Heart left ventricle (tissue), 16 donors: ENCODE results near the gene CCR9. TPM values are rescaled to one million over a fixed set of nuclear protein-coding genes. Genes with fewer than 3 reads are reported as not detected.

Source experiments
- ATAC-seq, 4 donors: fragments of 200-7000 bp; cut with Tn5 transposase; one replicate each; pipeline ENCODE4 v1.9.1; 2020 to 2022; ENCODE audit warnings: moderate library complexity in 4 of 4, mild to moderate bottlenecking in 3 of 4, moderate number of reproducible peaks in 1 of 4
- DNase-seq, 5 donors: peaks; one replicate each; pipeline ENCODE4 v3.0.0-alpha.2; 2020
- H3K27ac ChIP-seq, 12 donors: fragments of 200-600 bp; sonication (generic) in 4 of 12; one replicate each; pipeline versions ENCODE4 v1.5.0 to v1.8.0; 2016 to 2022; ENCODE audit warnings: mild to moderate bottlenecking in 2 of 12
- H3K27me3 ChIP-seq, 9 donors: fragments of 200-600 bp; sonication (generic) in 2 of 9; one replicate each; pipeline versions ENCODE4 v1.5.1 to v1.8.0; 2016 to 2022; ENCODE audit warnings: mild to moderate bottlenecking in 3 of 9
- H3K36me3 ChIP-seq, 9 donors: fragments of 200-600 bp; sonication (generic) in 2 of 9; one replicate each; pipeline versions ENCODE4 v1.5.0 to v1.8.0; 2018 to 2022; ENCODE audit warnings: mild to moderate bottlenecking in 2 of 9
- H3K4me1 ChIP-seq, 12 donors: fragments of 200-600 bp; sonication (generic) in 4 of 12; one replicate each; pipeline versions ENCODE4 v1.5.0 to v1.8.0; 2016 to 2022; ENCODE audit warnings: mild to moderate bottlenecking in 3 of 12
- H3K4me3 ChIP-seq, 12 donors: fragments of 200-600 bp; sonication (generic) in 4 of 12; one replicate each; pipeline versions ENCODE4 v1.5.0 to v1.8.0; 2017 to 2022; ENCODE audit warnings: mild to moderate bottlenecking in 9 of 12, moderate library complexity in 4 of 12
- H3K9me3 ChIP-seq, 12 donors: fragments of 200-600 bp; sonication (generic) in 4 of 12; one replicate each; pipeline versions ENCODE4 v1.5.0 to v1.8.0; 2016 to 2022; ENCODE audit warnings: mild to moderate bottlenecking in 1 of 12
- CTCF ChIP-seq, 12 donors: fragments of 200-600 bp; sonication (generic) in 4 of 12; IDR thresholded peaks; one replicate each; pipeline versions ENCODE4 v1.5.0 to v1.8.0; 2018 to 2022; ENCODE audit warnings: antibody characterized with exemption in 12 of 12, mild to moderate bottlenecking in 5 of 12
- POLR2A ChIP-seq, 2 donors: fragments of 450-650 bp; IDR thresholded peaks; one replicate each; pipeline ENCODE4 v1.6.1; 2017; ENCODE audit warnings: antibody characterized with exemption in 2 of 2, mild to moderate bottlenecking in 2 of 2, moderate library complexity in 2 of 2
- WGBS, 4 donors: extraction: QIAGEN DNeasy Blood & Tissue Kit in 2 of 4; methylation state at CpG; one replicate each; pipeline versions ENCODE4 v1.1.5 to v1.1.7; 2013 to 2018; 5-methylcytosine and 5-hydroxymethylcytosine counted together
- intact Hi-C, 10 donors: fragments of 100-400 bp; cut with DNase I; formaldehyde crosslinking; loops; one replicate each; pipeline versions ENCODE4 v1.11.1 to v1.14.2; 2022
- polyA plus RNA-seq, 2 donors: library from polyadenylated mRNA; stranded (reverse); fragments of 200-250 nt; gene quantifications; one replicate each; pipeline ENCODE4 v1.2.3, GENCODE V29; 2013
- total RNA-seq, 9 donors: library from RNA; depleted of rRNA in 2 of 9; stranded (reverse); fragments of >200 nt in 2 of 9; fragmentation: NEBNext Ultra II Directional in 3 of 9; extraction: Animal tissue kit (Norgen Biotek cat#: 25700) in 3 of 9; gene quantifications; one replicate each; pipeline versions ENCODE4 v1.1.0 to v1.2.4, GENCODE V29; 2016 to 2023
- donor health status: ischemic (EF 13 %, LVEDD 7.1; RV severe dilation, severe dysfunction).
- donor health status: healthy with polysubstance abuse.
- donor health status: DM: no; HTN: yes; CAD: no.
- donor health status: DM: no; HTN: no; CAD: no.
- donor health status: ischemic (EF 25% LVEDD 6.9; RV normal size, moderate dysfunction).
- donor health status: ischemic (EF 25% LVEDD 5.7; RV mildly dilated, moderate dysfunction).
- donor health status: healthy.
- donor health status: DM: yes; HTN: yes; CAD: no.
- donor health status: ischemic (EF 35%, LVEDD 5.7; RV mildly dilated, moderate dysfunction).
- donor health status: nonischemic (EF 11% LVEDD 7.7; RV severe dilation, severe dysfunction).
- donor health status: DM: yes; HTN: yes; CAD: no.
- donor health status: PGD.
- donor health status: ischemic (EF 29% LVEDD 5.4; RV normal size, mild dysfunction).
- donor health status: nonischemic (EF 23%, LVEDD 6.1; RV moderate dilation, normal function).

The CCR9 gene
- total and polyA plus RNA-seq, 11 donors, result 0.03 TPM; not detected in 10

- DNase-seq, result no peak
- TF ChIP-seq CTCF (IDR thresholded peaks at IDR 0.05) (no peak), POLR2A (IDR thresholded peaks at IDR 0.05) (no peak)
- H3K9me3 ChIP-seq, result no peaks in the 10 kb centered on the region
- no peaks in the 10 kb centered on the region for H3K27me3 ChIP-seq
- intact Hi-C loops, result loop anchor here in 3 of 10 donors (10.0 kb wide), 1 partner anchor 157 kb away; no protein-coding TSS in a partner anchor
- no peak overlapping the region for H3K27ac ChIP-seq
- peaks cover 0 to 88% (median 74%) of the 10 kb centered on the region in 9 donors for H3K36me3 ChIP-seq
- H3K4me1 ChIP-seq, result peaks cover 0 to 11% (median 0%) of the 10 kb centered on the region in 12 donors
- ATAC-seq, result no peak
- H3K4me3 ChIP-seq, result no peak overlapping the region
- 74 to 86% (median 82%) methylated on average over 3 of the region's 3 CpGs for WGBS, 4 donors
Observed at GRCh38 chr3:45922039-45922326, 35.6 kb downstream of the CCR9 start.

GRCh38 chr3:45922950-45923590 is 36.7 kb downstream of the CCR9 start:
- Histone ChIP-seq H3K4me3 (no peak overlapping the region), H3K27ac (peak overlapping the region in 1 of 12 donors; percentile 7), H3K4me1 (peaks cover 0 to 11% (median 0%) of the 10 kb centered on the region in 12 donors), H3K9me3 (no peaks in the 10 kb centered on the region), H3K27me3 (no peaks in the 10 kb centered on the region), H3K36me3 (peaks cover 0 to 95% (median 85%) of the 10 kb centered on the region in 9 donors)
- 82 to 92% (median 88%) methylated on average over 4 of the region's 4 CpGs for WGBS, 4 donors
- intact Hi-C loops, result loop anchor here in 3 of 10 donors (10.0 kb wide), 1 partner anchor 158 kb away; no protein-coding TSS in a partner anchor
- TF ChIP-seq POLR2A (IDR thresholded peaks at IDR 0.05) (no peak), CTCF (IDR thresholded peaks at IDR 0.05) (no peak)
- no peak for DNase-seq
- peak; percentile 40 to 76 (median 60) for ATAC-seq

- Histone ChIP-seq H3K4me3 (no peak overlapping the region), H3K27me3 (no peaks in the 10 kb centered on the region), H3K9me3 (no peaks in the 10 kb centered on the region), H3K27ac (no peak overlapping the region), H3K4me1 (peaks cover 0 to 11% (median 0%) of the 10 kb centered on the region in 12 donors), H3K36me3 (peaks cover 0 to 95% (median 86%) of the 10 kb centered on the region in 9 donors)
- ATAC-seq, result no peak
- intact Hi-C loops, result loop anchor here in 3 of 10 donors (10.0 kb wide), 1 partner anchor 159 kb away; no protein-coding TSS in a partner anchor
- DNase-seq, result no peak
- TF ChIP-seq POLR2A (IDR thresholded peaks at IDR 0.05) (no peak), CTCF (IDR thresholded peaks at IDR 0.05) (no peak)
- 44 to 79% (median 61%) methylated on average over 3 of the region's 3 CpGs for WGBS, 4 donors
Observed at GRCh38 chr3:45923755-45924154, 37.4 kb downstream of the CCR9 start.

GRCh38 chr3:45927881-45928280 is 41.5 kb downstream of the CCR9 start:
- DNase-seq, result no peak
- TF ChIP-seq POLR2A (IDR thresholded peaks at IDR 0.05) (no peak), CTCF (IDR thresholded peaks at IDR 0.05) (no peak)
- no peaks in the 10 kb centered on the region for H3K27me3 ChIP-seq
- no peaks in the 10 kb centered on the region for H3K9me3 ChIP-seq
- ATAC-seq, result no peak
- H3K4me1 ChIP-seq, result peaks cover 0 to 23% (median under 1%) of the 10 kb centered on the region in 12 donors
- H3K27ac ChIP-seq, result no peak overlapping the region
- H3K4me3 ChIP-seq, result no peak overlapping the region
- WGBS, 4 donors, result 93 to 96% (median 94%) methylated on average over 2 of the region's 2 CpGs
- intact Hi-C loops, result loop anchor here in 7 of 10 donors (2.0 to 10.0 kb wide), 3 partner anchors 163 to 167 kb away; no protein-coding TSS in a partner anchor
- H3K36me3 ChIP-seq, result peaks cover 0 to 97% (median 87%) of the 10 kb centered on the region in 9 donors
